ENCODE data around the gene GPR12. TPM values are rescaled to one million over a fixed set of nuclear protein-coding genes. Genes with fewer than 3 reads are reported as not detected.

GPR12 gene
- polyA plus RNA-seq, 1 donor from 2014 or later, result 6.7 TPM

GRCh38 chr13:26779321-26779720 is 18.7 kb upstream of the GPR12 start:
- Histone ChIP-seq H3K4me2 (ENCODE audit: low read length) (no peak overlapping the region), H3K79me2 (replicated peaks; ENCODE audit: insufficient read depth, low read length) (no peaks in the 10 kb centered on the region), H4K20me1 (ENCODE audit: insufficient read depth) (no peaks in the 10 kb centered on the region), H3K9me2 (ENCODE audit: insufficient read depth, low read length) (no peaks in the 10 kb centered on the region), H3K27me3 (ENCODE audit: insufficient read depth, low read depth, low read length) (no peaks in the 10 kb centered on the region), H3K36me3 (ENCODE audit: insufficient read depth, low read length) (no peaks in the 10 kb centered on the region), H3K27ac (ENCODE audit: low read length) (no peak overlapping the region), H3K9me3 (ENCODE audit: low read length) (no peaks in the 10 kb centered on the region), H3K4me3 (ENCODE audit: low read length) (no peak overlapping the region), H3F3A (ENCODE audit: insufficient read depth, low read length, poor library complexity, severe bottlenecking) (no peaks in the 10 kb centered on the region), H3K9ac (ENCODE audit: low read length) (no peak overlapping the region), H2AFZ (ENCODE audit: low read depth, low read length) (no peak overlapping the region)
- TF ChIP-seq RAD21 (conservative IDR thresholded peaks at IDR 0.05), result no peak
- TF ChIP-seq EZH2 (IDR thresholded peaks at IDR 0.05; ENCODE audit: borderline replicate concordance, insufficient read depth, low read length, poor library complexity, severe bottlenecking), result no peak
- TF ChIP-seq, protein P1, sequence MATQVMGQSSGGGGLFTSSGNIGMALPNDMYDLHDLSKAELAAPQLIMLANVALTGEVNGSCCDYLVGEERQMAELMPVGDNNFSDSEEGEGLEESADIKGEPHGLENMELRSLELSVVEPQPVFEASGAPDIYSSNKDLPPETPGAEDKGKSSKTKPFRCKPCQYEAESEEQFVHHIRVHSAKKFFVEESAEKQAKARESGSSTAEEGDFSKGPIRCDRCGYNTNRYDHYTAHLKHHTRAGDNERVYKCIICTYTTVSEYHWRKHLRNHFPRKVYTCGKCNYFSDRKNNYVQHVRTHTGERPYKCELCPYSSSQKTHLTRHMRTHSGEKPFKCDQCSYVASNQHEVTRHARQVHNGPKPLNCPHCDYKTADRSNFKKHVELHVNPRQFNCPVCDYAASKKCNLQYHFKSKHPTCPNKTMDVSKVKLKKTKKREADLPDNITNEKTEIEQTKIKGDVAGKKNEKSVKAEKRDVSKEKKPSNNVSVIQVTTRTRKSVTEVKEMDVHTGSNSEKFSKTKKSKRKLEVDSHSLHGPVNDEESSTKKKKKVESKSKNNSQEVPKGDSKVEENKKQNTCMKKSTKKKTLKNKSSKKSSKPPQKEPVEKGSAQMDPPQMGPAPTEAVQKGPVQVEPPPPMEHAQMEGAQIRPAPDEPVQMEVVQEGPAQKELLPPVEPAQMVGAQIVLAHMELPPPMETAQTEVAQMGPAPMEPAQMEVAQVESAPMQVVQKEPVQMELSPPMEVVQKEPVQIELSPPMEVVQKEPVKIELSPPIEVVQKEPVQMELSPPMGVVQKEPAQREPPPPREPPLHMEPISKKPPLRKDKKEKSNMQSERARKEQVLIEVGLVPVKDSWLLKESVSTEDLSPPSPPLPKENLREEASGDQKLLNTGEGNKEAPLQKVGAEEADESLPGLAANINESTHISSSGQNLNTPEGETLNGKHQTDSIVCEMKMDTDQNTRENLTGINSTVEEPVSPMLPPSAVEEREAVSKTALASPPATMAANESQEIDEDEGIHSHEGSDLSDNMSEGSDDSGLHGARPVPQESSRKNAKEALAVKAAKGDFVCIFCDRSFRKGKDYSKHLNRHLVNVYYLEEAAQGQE (IDR thresholded peaks at IDR 0.05; ENCODE audit: borderline replicate concordance), result no peak
- TF ChIP-seq MXI1 (conservative IDR thresholded peaks at IDR 0.05; ENCODE audit: poor library complexity, severe bottlenecking), result no peak
- no peak for TF ChIP-seq POLR2AphosphoS5 (IDR thresholded peaks at IDR 0.05)
- TF ChIP-seq, protein P2, sequence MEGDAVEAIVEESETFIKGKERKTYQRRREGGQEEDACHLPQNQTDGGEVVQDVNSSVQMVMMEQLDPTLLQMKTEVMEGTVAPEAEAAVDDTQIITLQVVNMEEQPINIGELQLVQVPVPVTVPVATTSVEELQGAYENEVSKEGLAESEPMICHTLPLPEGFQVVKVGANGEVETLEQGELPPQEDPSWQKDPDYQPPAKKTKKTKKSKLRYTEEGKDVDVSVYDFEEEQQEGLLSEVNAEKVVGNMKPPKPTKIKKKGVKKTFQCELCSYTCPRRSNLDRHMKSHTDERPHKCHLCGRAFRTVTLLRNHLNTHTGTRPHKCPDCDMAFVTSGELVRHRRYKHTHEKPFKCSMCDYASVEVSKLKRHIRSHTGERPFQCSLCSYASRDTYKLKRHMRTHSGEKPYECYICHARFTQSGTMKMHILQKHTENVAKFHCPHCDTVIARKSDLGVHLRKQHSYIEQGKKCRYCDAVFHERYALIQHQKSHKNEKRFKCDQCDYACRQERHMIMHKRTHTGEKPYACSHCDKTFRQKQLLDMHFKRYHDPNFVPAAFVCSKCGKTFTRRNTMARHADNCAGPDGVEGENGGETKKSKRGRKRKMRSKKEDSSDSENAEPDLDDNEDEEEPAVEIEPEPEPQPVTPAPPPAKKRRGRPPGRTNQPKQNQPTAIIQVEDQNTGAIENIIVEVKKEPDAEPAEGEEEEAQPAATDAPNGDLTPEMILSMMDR (IDR thresholded peaks at IDR 0.05; ENCODE audit: poor library complexity, severe bottlenecking), result no peak
- no peak for TF ChIP-seq TAF1 (IDR thresholded peaks at IDR 0.05; ENCODE audit: low read depth)
- no peak for TF ChIP-seq EP300 (conservative IDR thresholded peaks at IDR 0.05; ENCODE audit: poor library complexity, severe bottlenecking)
- TF ChIP-seq SMC3 (conservative IDR thresholded peaks at IDR 0.05; ENCODE audit: poor library complexity), result no peak

GRCh38 chr13:26772531-26772930 is 11.9 kb upstream of the GPR12 start:
- Histone ChIP-seq H3K4me3 (ENCODE audit: low read length) (no peak overlapping the region), H3K9me2 (ENCODE audit: insufficient read depth, low read length) (no peaks in the 10 kb centered on the region), H3K4me2 (ENCODE audit: low read length) (no peak overlapping the region), H3K9me3 (ENCODE audit: low read length) (no peaks in the 10 kb centered on the region), H4K20me1 (ENCODE audit: insufficient read depth) (no peaks in the 10 kb centered on the region), H3K27ac (ENCODE audit: low read length) (no peak overlapping the region), H2AFZ (ENCODE audit: low read depth, low read length) (no peak overlapping the region), H3F3A (ENCODE audit: insufficient read depth, low read length, poor library complexity, severe bottlenecking) (no peaks in the 10 kb centered on the region), H3K79me2 (replicated peaks; ENCODE audit: insufficient read depth, low read length) (no peaks in the 10 kb centered on the region), H3K36me3 (ENCODE audit: insufficient read depth, low read length) (no peaks in the 10 kb centered on the region), H3K27me3 (ENCODE audit: insufficient read depth, low read depth, low read length) (no peaks in the 10 kb centered on the region), H3K9ac (ENCODE audit: low read length) (no peak overlapping the region)
- TF ChIP-seq TAF1 (IDR thresholded peaks at IDR 0.05; ENCODE audit: low read depth), result no peak
- TF ChIP-seq, protein P2 (IDR thresholded peaks at IDR 0.05; ENCODE audit: poor library complexity, severe bottlenecking), result no peak
- TF ChIP-seq MXI1 (conservative IDR thresholded peaks at IDR 0.05; ENCODE audit: poor library complexity, severe bottlenecking), result no peak
- TF ChIP-seq EP300 (conservative IDR thresholded peaks at IDR 0.05; ENCODE audit: poor library complexity, severe bottlenecking), result no peak
- TF ChIP-seq POLR2AphosphoS5 (IDR thresholded peaks at IDR 0.05), result no peak
- TF ChIP-seq RAD21 (conservative IDR thresholded peaks at IDR 0.05), result no peak
- TF ChIP-seq, protein P1 (IDR thresholded peaks at IDR 0.05; ENCODE audit: borderline replicate concordance), result no peak
- no peak for TF ChIP-seq EZH2 (IDR thresholded peaks at IDR 0.05; ENCODE audit: borderline replicate concordance, insufficient read depth, low read length, poor library complexity, severe bottlenecking)
- TF ChIP-seq SMC3 (conservative IDR thresholded peaks at IDR 0.05; ENCODE audit: poor library complexity), result no peak
